CD4-positive, alpha-beta T cell (primary cell): ENCODE data around the gene USP6NL. TPM values are rescaled to one million over a fixed set of nuclear protein-coding genes. Genes with fewer than 3 reads are reported as not detected.

Source experiments
- ATAC-seq: fragments of 200-7000 bp; cut with Tn5 transposase; one replicate; pipeline ENCODE4 v1.10.0; 2022; ENCODE audit warnings: mild to moderate bottlenecking; ENCODE audit not compliant: poor library complexity
- CTCF ChIA-PET: fragments of 350-600 bp; sonication (Branson Sonifier 250); formaldehyde crosslinking; loops from one replicate; lab custom pipeline; 2021; ENCODE audit warnings: antibody characterized with exemption, inconsistent platforms; lab: Charles Lee
- POLR2A ChIA-PET: fragments of 350-600 bp; sonication (Branson Sonifier 250); formaldehyde crosslinking; loops from one replicate; lab custom pipeline; 2021; ENCODE audit warnings: antibody characterized with exemption, inconsistent platforms; lab: Charles Lee
- DNase-seq, 14 experiments: peaks; one replicate each; pipeline ENCODE4 v3.0.0-alpha.2; 2013 to 2020; ENCODE audit warnings: mixed read lengths in 2 of 14
- H3K27ac ChIP-seq, 2 donors: one replicate each; pipeline versions ENCODE4 v1.5.1 to v1.7.0; 2013; ENCODE audit warnings: low read length in 2 of 2, low read depth in 1 of 2, mild to moderate bottlenecking in 1 of 2
- H3K27me3 ChIP-seq, 2 experiments: 1 replicate in 1 of 2; 2 replicates in 1 of 2; pipeline versions ENCODE4 v1.6.1 to v1.7.0; 2013; ENCODE audit warnings: low read length in 2 of 2, control low read depth in 1 of 2, mild to moderate bottlenecking in 1 of 2, moderate library complexity in 1 of 2; ENCODE audit not compliant: insufficient read depth in 2 of 2, control insufficient read depth in 1 of 2
- H3K36me3 ChIP-seq: one replicate; pipeline ENCODE4 v1.6.1; 2013; ENCODE audit warnings: low read length, control low read depth; ENCODE audit not compliant: insufficient read depth
- H3K4me1 ChIP-seq: one replicate; pipeline ENCODE4 v1.6.1; 2013; ENCODE audit warnings: low read length, control low read depth; ENCODE audit not compliant: insufficient read depth
- H3K4me3 ChIP-seq: one replicate; pipeline ENCODE4 v1.5.1; 2013; ENCODE audit warnings: mild to moderate bottlenecking, low read length, moderate library complexity
- H3K9me3 ChIP-seq, 2 experiments: 1 replicate in 1 of 2; 2 replicates in 1 of 2; pipeline versions ENCODE4 v1.6.1 to v1.7.0; 2013; ENCODE audit warnings: low read length in 2 of 2, mild to moderate bottlenecking in 2 of 2, control low read depth in 1 of 2, moderate library complexity in 1 of 2; ENCODE audit not compliant: control insufficient read depth in 1 of 2, insufficient read depth in 1 of 2
- H3K27ac Mint-ChIP-seq: one replicate; pipeline ENCODE4 v1.8.0; 2020; ENCODE audit warnings: mixed read lengths
- H3K27me3 Mint-ChIP-seq: one replicate; pipeline ENCODE4 v1.8.0; 2021; ENCODE audit warnings: mixed read lengths
- H3K36me3 Mint-ChIP-seq: one replicate; pipeline ENCODE4 v1.8.0; 2021; ENCODE audit warnings: low read depth, mixed read lengths
- H3K4me1 Mint-ChIP-seq: one replicate; pipeline ENCODE4 v1.8.0; 2021; ENCODE audit warnings: low read depth, mixed read lengths
- H3K4me3 Mint-ChIP-seq: one replicate; pipeline ENCODE4 v1.8.0; 2020; ENCODE audit warnings: mild to moderate bottlenecking, mixed read lengths
- H3K9me3 Mint-ChIP-seq: one replicate; pipeline ENCODE4 v1.8.0; 2020; ENCODE audit warnings: mixed read lengths
- CTCF ChIP-seq: fragments of 200-600 bp; IDR thresholded peaks from one replicate; pipeline ENCODE4 v1.8.0; 2022; ENCODE audit warnings: antibody characterized with exemption, mild to moderate bottlenecking
- intact Hi-C, 2 experiments: fragments of 100-400 bp; cut with DNase I in 1 of 2; cut with micrococcal nuclease in 1 of 2; formaldehyde crosslinking; loops; one replicate each; pipeline versions ENCODE4 v1.15.1 to v1.9.0; 2023 to 2025; cut with DNase I, micrococcal nuclease
- total RNA-seq, 174 experiments: library from RNA in 2 of 174; stranded (reverse) in 2 of 174; gene quantifications; one replicate each; pipeline ENCODE4 v1.2.3 and lab custom pipeline; 2021 to 2026

The USP6NL gene
- total RNA-seq, 2 experiments from 2014 or later: 5.2 to 5.6 TPM

GRCh38 chr10:11527068-11527467 lies 84.4 kb downstream of the USP6NL start:
- TF ChIP-seq CTCF: no peak
- ChIA-PET CTCF (no interaction called here), POLR2A (no interaction called here)
- no peaks in the 10 kb centered on the region for H3K36me3 ChIP-seq
- no peaks in the 10 kb centered on the region for H3K27me3 ChIP-seq
- no peak overlapping the region for H3K4me3 ChIP-seq
- ATAC-seq (no peak), DNase-seq (no peak)
- H3K9me3 Mint-ChIP-seq: no peaks in the 10 kb centered on the region
- H3K4me1 ChIP-seq: peaks cover 3% of the 10 kb centered on the region
- intact Hi-C loops: no loop called here
- H3K27me3 Mint-ChIP-seq: no peaks in the 10 kb centered on the region
- H3K9me3 ChIP-seq: no peaks in the 10 kb centered on the region
- H3K36me3 Mint-ChIP-seq: peaks cover 4% of the 10 kb centered on the region
- H3K27ac Mint-ChIP-seq: no peak overlapping the region
- no peak overlapping the region for H3K4me3 Mint-ChIP-seq
- peaks cover 26% of the 10 kb centered on the region for H3K4me1 Mint-ChIP-seq
- H3K27ac ChIP-seq: no peak overlapping the region

GRCh38 chr10:11525503-11525902 lies 85.9 kb downstream of the USP6NL start:
- Histone ChIP-seq H3K27me3 (no peaks in the 10 kb centered on the region), H3K4me1 (peaks cover 3% of the 10 kb centered on the region), H3K36me3 (no peaks in the 10 kb centered on the region), H3K27ac (no peak overlapping the region), H3K9me3 (no peaks in the 10 kb centered on the region), H3K4me3 (no peak overlapping the region)
- intact Hi-C loops: no loop called here
- ATAC-seq: no peak
- POLR2A ChIA-PET: no interaction called here
- no peak overlapping the region for H3K4me3 Mint-ChIP-seq
- H3K27ac Mint-ChIP-seq: no peak overlapping the region
- H3K9me3 Mint-ChIP-seq: no peaks in the 10 kb centered on the region
- TF ChIP-seq CTCF: no peak
- CTCF ChIA-PET: no interaction called here
- peaks cover 26% of the 10 kb centered on the region for H3K4me1 Mint-ChIP-seq
- peaks cover 4% of the 10 kb centered on the region for H3K36me3 Mint-ChIP-seq
- no peaks in the 10 kb centered on the region for H3K27me3 Mint-ChIP-seq
- DNase-seq: no peak

GRCh38 chr10:11522821-11523245 lies 88.6 kb downstream of the USP6NL start:
- Mint-ChIP-seq H3K27ac (no peak overlapping the region), H3K4me1 (peaks cover 8% of the 10 kb centered on the region), H3K4me3 (no peak overlapping the region), H3K36me3 (peaks cover 4% of the 10 kb centered on the region), H3K27me3 (no peaks in the 10 kb centered on the region), H3K9me3 (no peaks in the 10 kb centered on the region)
- no peak overlapping the region for H3K27ac ChIP-seq
- DNase-seq: no peak
- no peaks in the 10 kb centered on the region for H3K9me3 ChIP-seq
- H3K36me3 ChIP-seq: no peaks in the 10 kb centered on the region
- no peaks in the 10 kb centered on the region for H3K4me1 ChIP-seq
- no peak for TF ChIP-seq CTCF
- intact Hi-C loops: no loop called here
- H3K4me3 ChIP-seq: no peak overlapping the region
- POLR2A ChIA-PET: no interaction called here
- no peak for ATAC-seq
- no peaks in the 10 kb centered on the region for H3K27me3 ChIP-seq
- CTCF ChIA-PET: interaction anchor here (1.5 to 1.9 kb wide), 2 partner anchors 10 kb away, joined by 5 read pairs; no protein-coding TSS in a partner anchor
